Colonic mucosa (tissue), 4 donors: ENCODE results near the gene TEX10. TPM values are rescaled to one million over a fixed set of nuclear protein-coding genes. Genes with fewer than 3 reads are reported as not detected.

Experiments
- DNase-seq: peaks from one replicate; pipeline ENCODE4 v3.0.0-alpha.2; 2020
- H3K27ac ChIP-seq: fragments of 200-600 bp; one replicate; pipeline ENCODE4 v1.8.0; 2021
- H3K27me3 ChIP-seq: fragments of 200-600 bp; one replicate; pipeline ENCODE4 v1.8.0; 2021
- H3K36me3 ChIP-seq: fragments of 200-600 bp; one replicate; pipeline ENCODE4 v1.8.0; 2021
- H3K4me1 ChIP-seq: fragments of 200-600 bp; one replicate; pipeline ENCODE4 v1.8.0; 2021; ENCODE audit warnings: mild to moderate bottlenecking
- H3K4me3 ChIP-seq: fragments of 200-600 bp; one replicate; pipeline ENCODE4 v1.8.0; 2021
- H3K9ac ChIP-seq, 2 donors: one replicate each; pipeline ENCODE4 v1.7.0; 2013; ENCODE audit warnings: control low read depth in 2 of 2, low read depth in 2 of 2, low read length in 2 of 2
- H3K9me3 ChIP-seq: fragments of 200-600 bp; one replicate; pipeline ENCODE4 v1.8.0; 2021
- CTCF ChIP-seq: fragments of 200-600 bp; IDR thresholded peaks from one replicate; pipeline ENCODE4 v1.8.0; 2022; ENCODE audit warnings: antibody characterized with exemption, mild to moderate bottlenecking
- intact Hi-C: fragments of 100-400 bp; cut with DNase I; formaldehyde crosslinking; loops from one replicate; pipeline ENCODE4 v1.14.1; 2022
- total RNA-seq, 2 donors: library from RNA; stranded (reverse); fragmentation: NEBNext Ultra II Directional in 1 of 2; extraction: Animal tissue kit (Norgen Biotek cat#: 25700) in 1 of 2; gene quantifications; one replicate each; pipeline ENCODE4 v1.2.1, GENCODE V29; 2021
- donor health status: healthy.
- donor health status: DM: no; HTN: no; CAD: no.
- donor health status: DM: no; HTN: no; CAD: no.

Gene TEX10
- total RNA-seq, 2 donors from 2014 or later: 8.3 to 11.5 TPM

- Histone ChIP-seq H3K4me1 (no peaks in the 10 kb centered on the region), H3K27me3 (no peaks in the 10 kb centered on the region), H3K27ac (no peak overlapping the region), H3K36me3 (no peaks in the 10 kb centered on the region), H3K4me3 (no peak overlapping the region), H3K9ac (no peak overlapping the region), H3K9me3 (no peaks in the 10 kb centered on the region)
- no peak for DNase-seq
- intact Hi-C loops: no loop called here
- no peak for TF ChIP-seq CTCF
Measured at GRCh38 chr9:100357501-100357900, 4.8 kb upstream of the TEX10 start.

- Histone ChIP-seq H3K4me1 (peaks cover 5% of the 10 kb centered on the region), H3K36me3 (no peaks in the 10 kb centered on the region), H3K27ac (no peak overlapping the region), H3K27me3 (no peaks in the 10 kb centered on the region), H3K9me3 (no peaks in the 10 kb centered on the region), H3K4me3 (no peak overlapping the region), H3K9ac (no peak overlapping the region)
- TF ChIP-seq CTCF: no peak
- DNase-seq: no peak
- intact Hi-C loops: no loop called here
Measured at GRCh38 chr9:100355561-100355960, 2.8 kb upstream of the TEX10 start.

- no peaks in the 10 kb centered on the region for H3K27me3 ChIP-seq
- no peak overlapping the region for H3K4me3 ChIP-seq
- H3K9ac ChIP-seq: no peak overlapping the region
- no peaks in the 10 kb centered on the region for H3K36me3 ChIP-seq
- H3K9me3 ChIP-seq: no peaks in the 10 kb centered on the region
- no peak overlapping the region for H3K27ac ChIP-seq
- DNase-seq: no peak
- H3K4me1 ChIP-seq: peaks cover 5% of the 10 kb centered on the region
- intact Hi-C loops: no loop called here
- TF ChIP-seq CTCF: no peak
Measured at GRCh38 chr9:100354121-100354800, 1.5 kb upstream of the TEX10 start.

GRCh38 chr9:100352201-100352726 is 478 bp downstream of the TEX10 start:
- H3K9me3 ChIP-seq: no peaks in the 10 kb centered on the region
- DNase-seq: peak; percentile 41
- no peaks in the 10 kb centered on the region for H3K27me3 ChIP-seq
- peak overlapping the region; percentile 71 for H3K27ac ChIP-seq
- no peak for TF ChIP-seq CTCF
- H3K36me3 ChIP-seq: no peaks in the 10 kb centered on the region
- intact Hi-C loops: no loop called here
- peaks cover 5% of the 10 kb centered on the region for H3K4me1 ChIP-seq
- peak overlapping the region; percentile 90 for H3K4me3 ChIP-seq
- peak overlapping the region; percentile 75 to 80 for H3K9ac ChIP-seq

GRCh38 chr9:100351508-100351907 is 1.2 kb downstream of the TEX10 start:
- intact Hi-C loops: no loop called here
- DNase-seq: no peak
- Histone ChIP-seq H3K27me3 (no peaks in the 10 kb centered on the region), H3K27ac (no peak overlapping the region), H3K4me1 (peaks cover 5% of the 10 kb centered on the region), H3K36me3 (no peaks in the 10 kb centered on the region), H3K9me3 (no peaks in the 10 kb centered on the region), H3K4me3 (peak overlapping the region; percentile 90), H3K9ac (peak overlapping the region in 1 of 2 donors; percentile 80)
- TF ChIP-seq CTCF: no peak
